Uterus (tissue), 2 donors: Measurements from ENCODE around the gene ABL2.

Experiments
- CTCF ChIP-seq, 4 experiments: fragments of 200-600 bp in 2 of 4; fragments of 450-650 bp in 2 of 4; sonication (generic) in 2 of 4; IDR thresholded peaks; one replicate each; pipeline ENCODE4 v1.5.1; 2016 to 2019; ENCODE audit warnings: antibody characterized with exemption in 4 of 4, mild to moderate bottlenecking in 2 of 4, moderate library complexity in 1 of 4
- POLR2A ChIP-seq, 2 donors: fragments of 450-650 bp; IDR thresholded peaks; one replicate each; pipeline ENCODE4 v1.6.1; 2016; ENCODE audit warnings: antibody characterized with exemption in 2 of 2, mild to moderate bottlenecking in 1 of 2, moderate library complexity in 1 of 2

- TF ChIP-seq CTCF (IDR thresholded peaks at IDR 0.05): no peak
- no peak for TF ChIP-seq POLR2A (IDR thresholded peaks at IDR 0.05)
These were observed 148.4 kb downstream of the ABL2 start for GRCh38 chr1:179080866-179081686.
